K562 (cell line): ENCODE measurements around the gene ZDHHC11. TPM values are rescaled to one million over a fixed set of nuclear protein-coding genes. Genes with fewer than 3 reads are reported as not detected.

Source experiments
- FOXA3 ChIP-seq, 2 experiments: fragments of 450-650 bp in 1 of 2; sonication (generic) in 1 of 2; formaldehyde crosslinking; IDR thresholded peaks in 1 of 2; conservative IDR thresholded peaks in 1 of 2; 2 replicates each; pipeline versions ENCODE4 v1.4.0 to v1.8.0; 2020 to 2022; ENCODE audit warnings: mild to moderate bottlenecking in 2 of 2, missing genetic modification reagents in 1 of 2
- HDGF ChIP-seq: fragments of 450-650 bp; IDR thresholded peaks from 2 replicates; pipeline ENCODE4 v1.6.1; 2016
- HNRNPLL ChIP-seq: fragments of 200-400 bp; formaldehyde crosslinking; IDR thresholded peaks from 2 replicates; pipeline ENCODE4 v1.6.1; 2017; ENCODE audit warnings: low read length, low read depth, mild to moderate bottlenecking; ENCODE audit not compliant: poor library complexity, severe bottlenecking
- LCOR ChIP-seq: sonication (generic); formaldehyde crosslinking; IDR thresholded peaks from 2 replicates; pipeline ENCODE4 v1.8.0; 2022; ENCODE audit warnings: mild to moderate bottlenecking, missing genetic modification reagents
- MTF1 ChIP-seq: fragments of 250-450 bp; sonication (Bioruptor Pico); IDR thresholded peaks from 2 replicates; pipeline ENCODE4 v1.9.0; 2021; ENCODE audit warnings: moderate library complexity, mild to moderate bottlenecking, inconsistent platforms, borderline replicate concordance
- NONO ChIP-seq, 2 experiments: fragments of 200-400 bp in 1 of 2; fragments of 450-650 bp in 1 of 2; formaldehyde crosslinking in 1 of 2; IDR thresholded peaks; 2 replicates each; pipeline ENCODE4 v1.6.1; 2017; ENCODE audit warnings: low read depth in 2 of 2, mild to moderate bottlenecking in 2 of 2, moderate library complexity in 2 of 2, low read length in 1 of 2
- OTX1 ChIP-seq: fragments of 450-650 bp; formaldehyde crosslinking; IDR thresholded peaks from 2 replicates; pipeline ENCODE4 v1.4.0; 2022; ENCODE audit warnings: mild to moderate bottlenecking
- SMC3 ChIP-seq: conservative IDR thresholded peaks from 2 replicates; pipeline ENCODE4 v1.6.1; 2011; ENCODE audit warnings: low read depth, low read length, improper control_type of control experiment; ENCODE audit not compliant: insufficient read depth
- STAG1 ChIP-seq: sonication (generic); formaldehyde crosslinking; IDR thresholded peaks from 2 replicates; pipeline ENCODE4 v1.5.0; 2020; ENCODE audit warnings: missing genetic modification reagents, borderline replicate concordance
- ZNF224 ChIP-seq: sonication (generic); formaldehyde crosslinking; IDR thresholded peaks from 2 replicates; pipeline ENCODE4 v1.8.0; 2022; ENCODE audit warnings: mild to moderate bottlenecking, missing genetic modification reagents
- ZNF274 ChIP-seq: IDR thresholded peaks from 2 replicates; pipeline ENCODE4 v1.6.1; 2011; ENCODE audit warnings: low read depth, mild to moderate bottlenecking, low read length, moderate library complexity, borderline replicate concordance
- polyA plus RNA-seq, 8 experiments: library from polyadenylated mRNA; depleted of rRNA in 4 of 8; stranded (reverse) in 5 of 8; unstranded in 3 of 8; fragments of >200 nt; fragmentation: Nextera tagmentation in 2 of 8; fragmentation: Illumina TruSeq in 1 of 8; extraction: Ambion mirVana in 2 of 8; extraction: Trizol in 1 of 8; gene quantifications; 2 replicates each; pipeline versions ENCODE4 v1.2.1 to v1.2.3, GENCODE V29; 2011 to 2014; ENCODE audit warnings: inconsistent platforms in 1 of 8, missing spikeins in 1 of 8
- total RNA-seq, 7 experiments: library from RNA; depleted of rRNA in 6 of 7; stranded (reverse); fragments of >200 nt in 6 of 7; fragmentation: Illumina TruSeq in 2 of 7; extraction: Trizol in 2 of 7; gene quantifications; 2 replicates each; pipeline versions ENCODE4 v1.2.1 to v1.2.3, GENCODE V29; 2011 to 2021; ENCODE audit warnings: low replicate concordance in 1 of 7
- TF ChIP-seq, protein P1 (sequence below): fragments of 450-650 bp; formaldehyde crosslinking; IDR thresholded peaks from 2 replicates; pipeline ENCODE4 v1.4.0; 2022; ENCODE audit warnings: missing genetic modification characterization
- TF ChIP-seq, protein P2 (sequence below): sonication (generic); formaldehyde crosslinking; IDR thresholded peaks from 2 replicates; pipeline ENCODE4 v1.8.0; 2023; ENCODE audit warnings: mild to moderate bottlenecking, missing genetic modification reagents
- TF ChIP-seq, protein P3 (sequence below), 2 experiments: fragments of 250-450 bp in 1 of 2; fragments of 450-650 bp in 1 of 2; sonication (Bioruptor Pico) in 1 of 2; IDR thresholded peaks; 2 replicates each; pipeline versions ENCODE4 v1.6.1 to v1.8.0; 2016 to 2021; ENCODE audit warnings: mild to moderate bottlenecking in 2 of 2, moderate library complexity in 2 of 2, missing compliant biosample characterization in 1 of 2, missing genetic modification characterization in 1 of 2
- TF ChIP-seq, protein P4 (sequence below), 2 experiments: fragments of 450-650 bp; IDR thresholded peaks; 2 replicates each; pipeline ENCODE4 v1.6.1; 2016; ENCODE audit warnings: mild to moderate bottlenecking in 2 of 2, borderline replicate concordance in 1 of 2, low read depth in 1 of 2, moderate library complexity in 1 of 2

ZDHHC11 gene
- total and polyA plus RNA-seq, 9 of the 15 experiments (the other 6 are each of a cell fraction or from before 2014, with no cell fraction given): 0.07 to 2.3 (median 0.52) TPM

DNA sequence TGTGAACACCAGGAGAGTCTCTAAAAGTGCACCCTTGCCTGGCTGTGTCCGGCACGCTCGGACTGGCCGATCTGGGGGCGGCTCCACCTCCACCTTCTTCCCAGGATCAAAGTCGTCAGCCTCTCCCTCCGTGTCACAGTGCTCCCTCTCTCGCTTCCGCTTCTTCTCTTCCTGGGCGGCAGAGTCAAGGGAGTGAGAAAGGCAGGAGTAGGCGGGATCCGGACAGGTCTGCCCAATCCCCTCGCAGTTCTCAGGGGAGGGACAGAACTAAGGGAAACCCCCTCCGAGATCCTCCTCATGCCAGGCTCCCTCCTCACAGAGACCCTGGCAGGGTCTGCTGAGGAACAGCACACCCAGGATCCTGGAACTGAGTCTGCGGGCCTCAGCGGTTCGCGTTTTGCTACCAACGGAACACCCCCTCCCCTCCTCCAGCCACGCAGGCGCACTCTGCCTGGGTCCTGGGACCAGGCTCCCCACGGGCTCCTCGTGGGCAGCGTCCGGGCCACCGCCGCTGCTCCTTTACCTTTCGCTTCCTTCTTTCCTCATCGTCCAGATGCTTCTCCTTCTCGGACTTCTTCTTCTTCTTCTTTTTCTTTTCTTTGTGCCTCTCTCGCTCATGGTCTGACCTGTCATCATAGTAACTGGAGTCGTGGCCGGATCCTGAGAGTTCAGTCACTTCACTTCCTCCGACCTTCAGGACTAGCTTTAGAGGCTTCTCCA, 40.5 kb upstream of the ZDHHC11 start (continued):
- TF ChIP-seq ZNF224: no peak
- no peak for TF ChIP-seq FOXA3 (CRISPR knock-in tag; conservative IDR thresholded peaks at IDR 0.05 in 1 of 2, IDR thresholded peaks at IDR 0.05 in 1 of 2)
- no peak for TF ChIP-seq HNRNPLL
- no peak for TF ChIP-seq MTF1
- TF ChIP-seq OTX1 (CRISPR knock-in tag): no peak
- TF ChIP-seq HDGF: no peak
- TF ChIP-seq, protein P1, sequence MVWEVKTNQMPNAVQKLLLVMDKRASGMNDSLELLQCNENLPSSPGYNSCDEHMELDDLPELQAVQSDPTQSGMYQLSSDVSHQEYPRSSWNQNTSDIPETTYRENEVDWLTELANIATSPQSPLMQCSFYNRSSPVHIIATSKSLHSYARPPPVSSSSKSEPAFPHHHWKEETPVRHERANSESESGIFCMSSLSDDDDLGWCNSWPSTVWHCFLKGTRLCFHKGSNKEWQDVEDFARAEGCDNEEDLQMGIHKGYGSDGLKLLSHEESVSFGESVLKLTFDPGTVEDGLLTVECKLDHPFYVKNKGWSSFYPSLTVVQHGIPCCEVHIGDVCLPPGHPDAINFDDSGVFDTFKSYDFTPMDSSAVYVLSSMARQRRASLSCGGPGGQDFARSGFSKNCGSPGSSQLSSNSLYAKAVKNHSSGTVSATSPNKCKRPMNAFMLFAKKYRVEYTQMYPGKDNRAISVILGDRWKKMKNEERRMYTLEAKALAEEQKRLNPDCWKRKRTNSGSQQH (CRISPR knock-in tag): no peak
- no peak for TF ChIP-seq SMC3
- TF ChIP-seq STAG1: no peak
- TF ChIP-seq, protein P2, sequence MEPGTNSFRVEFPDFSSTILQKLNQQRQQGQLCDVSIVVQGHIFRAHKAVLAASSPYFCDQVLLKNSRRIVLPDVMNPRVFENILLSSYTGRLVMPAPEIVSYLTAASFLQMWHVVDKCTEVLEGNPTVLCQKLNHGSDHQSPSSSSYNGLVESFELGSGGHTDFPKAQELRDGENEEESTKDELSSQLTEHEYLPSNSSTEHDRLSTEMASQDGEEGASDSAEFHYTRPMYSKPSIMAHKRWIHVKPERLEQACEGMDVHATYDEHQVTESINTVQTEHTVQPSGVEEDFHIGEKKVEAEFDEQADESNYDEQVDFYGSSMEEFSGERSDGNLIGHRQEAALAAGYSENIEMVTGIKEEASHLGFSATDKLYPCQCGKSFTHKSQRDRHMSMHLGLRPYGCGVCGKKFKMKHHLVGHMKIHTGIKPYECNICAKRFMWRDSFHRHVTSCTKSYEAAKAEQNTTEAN (CRISPR knock-in tag): no peak
- TF ChIP-seq LCOR: no peak
- TF ChIP-seq, protein P3, sequence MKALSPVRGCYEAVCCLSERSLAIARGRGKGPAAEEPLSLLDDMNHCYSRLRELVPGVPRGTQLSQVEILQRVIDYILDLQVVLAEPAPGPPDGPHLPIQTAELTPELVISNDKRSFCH (CRISPR knock-in tag; IDR thresholded peaks at IDR 0.05): no peak
- TF ChIP-seq, protein P3 (tag; IDR thresholded peaks at IDR 0.05): no peak
- TF ChIP-seq, protein P4, sequence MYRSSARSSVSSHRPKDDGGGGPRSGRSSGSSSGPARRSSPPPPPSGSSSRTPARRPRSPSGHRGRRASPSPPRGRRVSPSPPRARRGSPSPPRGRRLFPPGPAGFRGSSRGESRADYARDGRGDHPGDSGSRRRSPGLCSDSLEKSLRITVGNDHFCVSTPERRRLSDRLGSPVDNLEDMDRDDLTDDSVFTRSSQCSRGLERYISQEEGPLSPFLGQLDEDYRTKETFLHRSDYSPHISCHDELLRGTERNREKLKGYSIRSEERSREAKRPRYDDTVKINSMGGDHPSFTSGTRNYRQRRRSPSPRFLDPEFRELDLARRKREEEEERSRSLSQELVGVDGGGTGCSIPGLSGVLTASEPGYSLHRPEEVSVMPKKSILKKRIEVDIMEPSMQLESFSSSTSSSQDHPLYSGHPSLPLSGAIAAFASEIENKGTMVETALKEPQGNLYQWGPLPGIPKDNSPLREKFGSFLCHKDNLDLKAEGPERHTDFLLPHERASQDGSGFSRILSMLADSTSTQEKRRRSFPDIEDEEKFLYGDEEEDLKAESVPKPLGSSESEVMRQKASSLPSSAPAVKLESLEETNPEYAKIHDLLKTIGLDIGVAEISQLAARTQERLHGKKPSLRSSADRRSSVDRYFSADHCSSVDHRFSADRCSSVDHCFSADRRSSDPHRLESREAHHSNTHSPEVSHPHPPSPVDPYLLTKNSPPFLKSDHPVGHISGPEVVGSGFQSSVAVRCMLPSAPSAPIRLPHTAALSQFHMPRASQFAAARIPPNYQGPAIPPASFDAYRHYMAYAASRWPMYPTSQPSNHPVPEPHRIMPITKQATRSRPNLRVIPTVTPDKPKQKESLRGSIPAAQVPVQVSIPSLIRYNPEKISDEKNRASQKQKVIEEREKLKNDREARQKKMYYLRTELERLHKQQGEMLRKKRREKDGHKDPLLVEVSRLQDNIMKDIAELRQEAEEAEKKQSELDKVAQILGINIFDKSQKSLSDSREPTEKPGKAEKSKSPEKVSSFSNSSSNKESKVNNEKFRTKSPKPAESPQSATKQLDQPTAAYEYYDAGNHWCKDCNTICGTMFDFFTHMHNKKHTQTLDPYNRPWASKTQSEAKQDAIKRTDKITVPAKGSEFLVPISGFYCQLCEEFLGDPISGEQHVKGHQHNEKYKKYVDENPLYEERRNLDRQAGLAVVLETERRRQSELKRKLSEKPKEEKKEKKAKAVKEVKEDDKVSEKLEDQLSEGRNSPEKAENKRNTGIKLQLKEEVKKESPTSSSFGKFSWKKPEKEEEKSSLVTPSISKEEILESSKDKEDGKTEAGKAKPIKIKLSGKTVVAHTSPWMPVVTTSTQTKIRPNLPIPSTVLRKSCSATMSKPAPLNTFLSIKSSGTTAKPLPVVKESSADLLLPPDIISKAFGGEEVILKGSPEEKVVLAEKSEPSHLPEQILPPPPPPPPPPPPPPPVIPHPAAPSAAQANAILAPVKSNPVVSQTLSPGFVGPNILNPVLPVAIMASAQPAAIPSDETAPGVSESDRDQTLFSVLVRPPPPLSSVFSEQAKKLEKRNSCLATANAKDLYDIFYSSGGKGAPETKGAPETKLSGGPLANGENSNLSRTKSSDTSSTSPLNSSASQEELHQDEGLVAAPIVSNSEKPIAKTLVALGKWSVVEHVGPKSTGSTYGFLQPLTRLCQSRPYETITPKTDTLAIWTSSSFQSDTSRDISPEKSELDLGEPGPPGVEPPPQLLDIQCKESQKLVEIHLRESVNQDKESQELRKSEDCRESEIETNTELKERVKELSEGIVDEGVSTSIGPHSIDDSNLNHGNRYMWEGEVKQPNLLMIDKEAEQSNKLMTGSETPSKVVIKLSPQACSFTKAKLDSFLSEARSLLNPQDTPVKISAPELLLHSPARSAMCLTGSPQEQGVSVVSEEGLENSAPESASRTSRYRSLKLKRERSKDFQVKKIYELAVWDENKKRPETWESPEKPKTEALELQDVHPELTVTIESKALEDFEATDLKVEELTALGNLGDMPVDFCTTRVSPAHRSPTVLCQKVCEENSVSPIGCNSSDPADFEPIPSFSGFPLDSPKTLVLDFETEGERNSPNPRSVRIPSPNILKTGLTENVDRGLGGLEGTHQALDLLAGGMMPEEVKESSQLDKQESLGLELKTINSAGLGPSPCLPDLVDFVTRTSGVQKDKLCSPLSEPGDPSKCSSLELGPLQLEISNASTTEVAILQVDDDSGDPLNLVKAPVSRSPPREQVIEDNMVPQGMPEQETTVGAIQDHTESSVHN (IDR thresholded peaks at IDR 0.05; ENCODE audit: borderline replicate concordance in 1 of 2, low read depth in 1 of 2): no peak
- no peak for TF ChIP-seq ZNF274
- no peak for TF ChIP-seq NONO (IDR thresholded peaks at IDR 0.05; ENCODE audit: low read depth in 2 of 2, low read length in 1 of 2)
